GM12873 (cell line): ENCODE results near the gene KSR2.

Experiments used
- CTCF ChIP-seq: IDR thresholded peaks from 2 replicates; pipeline ENCODE4 v1.5.1; 2012; ENCODE audit warnings: low read depth, mild to moderate bottlenecking, moderate library complexity, low read length, control low read depth; ENCODE audit not compliant: insufficient read depth; ENCODE audit errors: missing control alignments

Gene KSR2

GRCh38 chr12:117450209-117450608, 518.6 kb downstream of the KSR2 start:
- TF ChIP-seq CTCF: no peak

- no peak for TF ChIP-seq CTCF
These were observed 521.0 kb downstream of the KSR2 start for GRCh38 chr12:117447665-117448366.

GRCh38 chr12:117444781-117445180, 524.0 kb downstream of the KSR2 start:
- TF ChIP-seq CTCF: no peak

- no peak for TF ChIP-seq CTCF
These were observed 527.0 kb downstream of the KSR2 start for GRCh38 chr12:117441751-117442150.

DNA sequence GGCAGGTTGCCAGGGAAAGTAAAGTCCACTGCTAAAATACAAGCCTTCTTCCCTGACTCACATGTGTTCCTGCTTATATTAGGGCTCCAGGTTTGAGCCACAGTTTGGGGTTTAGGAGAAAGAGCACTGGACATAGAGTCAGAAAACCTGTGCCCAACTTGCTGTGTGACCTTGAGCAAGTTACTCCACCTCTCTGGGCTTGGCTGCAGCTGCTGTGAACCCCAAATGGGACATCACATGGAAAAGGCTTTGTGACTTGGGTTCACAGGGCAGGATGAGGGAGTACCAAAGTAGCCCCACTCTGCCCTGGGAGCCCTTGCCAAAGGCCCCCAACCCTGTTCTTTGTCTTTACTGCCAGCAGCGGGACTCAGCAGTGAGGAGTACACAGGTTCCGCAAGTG, 528.4 kb downstream of the KSR2 start:
- TF ChIP-seq CTCF: no peak

DNA sequence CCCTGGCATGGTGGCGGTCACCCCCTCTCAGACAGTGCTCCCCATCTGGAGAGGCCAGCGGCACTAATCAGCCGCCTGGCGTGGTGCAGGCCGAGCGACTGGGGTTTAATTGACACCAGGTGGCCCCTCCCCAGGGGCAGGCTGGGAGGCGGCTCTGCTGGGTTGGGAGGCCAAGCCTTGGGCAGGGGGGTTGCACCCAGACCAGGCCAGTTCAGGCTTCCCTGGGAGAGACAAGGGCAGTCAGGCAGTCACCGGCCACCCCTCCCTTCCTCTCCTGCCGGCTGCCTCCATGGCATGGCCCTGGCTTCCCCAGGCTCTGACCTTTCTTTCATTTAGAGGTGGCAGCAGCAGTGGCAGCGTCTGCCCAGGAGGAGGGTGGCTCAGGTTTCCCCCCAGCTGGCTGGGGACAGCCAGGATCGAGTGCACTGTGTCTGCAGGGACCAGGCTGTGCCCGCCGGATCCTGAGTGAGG, 529.2 kb downstream of the KSR2 start:
- TF ChIP-seq CTCF: no peak

DNA sequence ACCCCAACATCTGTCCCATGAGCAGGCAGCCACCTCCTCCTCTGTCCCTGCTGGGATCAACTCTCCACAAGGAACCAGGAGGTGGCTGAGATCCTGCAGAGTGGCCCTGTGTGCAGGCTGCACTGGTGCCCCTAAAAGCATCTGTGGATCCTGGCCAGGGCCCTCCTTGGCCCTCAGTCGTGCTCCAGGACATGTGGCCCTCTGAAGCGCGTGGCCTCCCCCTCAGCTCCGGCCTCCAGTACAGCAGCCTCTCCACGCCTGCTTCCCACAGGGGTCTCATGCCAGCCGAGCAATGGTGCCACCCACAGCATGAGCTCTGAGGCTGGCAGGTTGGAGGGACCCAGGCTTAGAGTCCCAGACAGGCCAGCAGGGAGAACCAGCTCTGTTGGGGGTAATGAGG, 530.0 kb downstream of the KSR2 start:
- no peak for TF ChIP-seq CTCF
